Epithelial cell of proximal tubule (primary cell): Measurements from ENCODE around the gene PRR33. TPM values are rescaled to one million over a fixed set of nuclear protein-coding genes. Genes with fewer than 3 reads are reported as not detected.
"Not testable (repeated sequence)": the region's sequence is repeated elsewhere in the genome, so short reads cannot be mapped to it uniquely, and the experiment has no call there.

ENCODE experiments used
- DNase-seq: peaks from one replicate; pipeline ENCODE4 v3.0.0-alpha.2; 2011; ENCODE audit warnings: low read depth
- H3K4me3 ChIP-seq: 2 replicates; pipeline ENCODE4 v1.5.1; 2011; ENCODE audit warnings: low read depth, mild to moderate bottlenecking, low read length
- total RNA-seq: library from RNA; depleted of rRNA; stranded (reverse); fragments of >200 nt; gene quantifications from 2 replicates; pipeline ENCODE4 v1.2.3, GENCODE V29; 2015
- TF ChIP-seq, protein P1 (sequence below): conservative IDR thresholded peaks from 2 replicates; pipeline ENCODE4 v1.5.1; 2012; ENCODE audit warnings: low read depth, mild to moderate bottlenecking, low read length

The PRR33 gene
- total RNA-seq, 1 donor from 2014 or later = not detected

DNA sequence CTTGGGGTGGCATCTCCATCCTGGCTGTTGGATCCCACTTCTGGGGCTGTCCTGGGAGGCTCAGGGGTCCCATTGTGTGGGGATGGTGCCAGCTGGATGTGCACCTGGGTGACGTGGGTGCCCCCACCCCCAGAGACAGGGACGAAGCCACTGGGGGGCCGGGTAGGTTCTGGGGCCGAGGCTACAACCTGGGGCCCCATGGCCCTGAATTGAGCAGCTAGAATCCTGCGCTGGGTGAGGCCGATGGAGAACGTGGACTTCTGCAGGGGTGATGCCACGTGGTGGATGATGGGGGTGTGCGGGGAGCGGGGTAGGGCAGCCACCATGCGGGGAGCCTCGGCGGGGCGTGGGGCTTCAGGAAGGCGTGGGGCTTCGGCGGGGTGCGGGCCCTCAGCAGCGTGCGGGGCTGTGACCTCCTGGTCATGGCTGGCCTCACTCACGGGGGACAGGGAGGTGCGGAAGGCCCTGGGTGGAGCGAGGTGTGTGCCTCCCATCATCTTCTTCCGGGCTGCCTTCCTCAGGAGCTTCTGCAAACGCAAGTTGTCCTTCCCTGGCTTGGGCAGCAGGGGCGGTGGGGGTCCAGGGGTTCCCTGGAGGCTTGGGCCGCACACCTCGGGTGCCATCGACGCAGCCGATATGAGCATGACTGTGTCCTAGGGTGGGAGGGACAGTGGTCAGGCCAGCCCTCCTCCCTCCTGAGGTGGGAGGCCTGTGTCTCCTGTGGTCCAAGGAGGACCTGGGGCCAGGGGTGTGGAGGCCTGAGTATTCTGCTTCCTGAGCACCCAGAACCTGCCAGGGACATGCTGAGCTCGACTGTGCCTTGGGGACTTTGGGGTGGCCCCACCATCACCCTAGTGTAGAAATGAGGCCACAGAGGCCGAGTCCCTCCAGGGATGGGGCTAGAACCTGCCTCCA lies 1.5 kb downstream of the PRR33 start:
- no peak overlapping the region for H3K4me3 ChIP-seq
- DNase-seq = no peak
- TF ChIP-seq, protein P1, sequence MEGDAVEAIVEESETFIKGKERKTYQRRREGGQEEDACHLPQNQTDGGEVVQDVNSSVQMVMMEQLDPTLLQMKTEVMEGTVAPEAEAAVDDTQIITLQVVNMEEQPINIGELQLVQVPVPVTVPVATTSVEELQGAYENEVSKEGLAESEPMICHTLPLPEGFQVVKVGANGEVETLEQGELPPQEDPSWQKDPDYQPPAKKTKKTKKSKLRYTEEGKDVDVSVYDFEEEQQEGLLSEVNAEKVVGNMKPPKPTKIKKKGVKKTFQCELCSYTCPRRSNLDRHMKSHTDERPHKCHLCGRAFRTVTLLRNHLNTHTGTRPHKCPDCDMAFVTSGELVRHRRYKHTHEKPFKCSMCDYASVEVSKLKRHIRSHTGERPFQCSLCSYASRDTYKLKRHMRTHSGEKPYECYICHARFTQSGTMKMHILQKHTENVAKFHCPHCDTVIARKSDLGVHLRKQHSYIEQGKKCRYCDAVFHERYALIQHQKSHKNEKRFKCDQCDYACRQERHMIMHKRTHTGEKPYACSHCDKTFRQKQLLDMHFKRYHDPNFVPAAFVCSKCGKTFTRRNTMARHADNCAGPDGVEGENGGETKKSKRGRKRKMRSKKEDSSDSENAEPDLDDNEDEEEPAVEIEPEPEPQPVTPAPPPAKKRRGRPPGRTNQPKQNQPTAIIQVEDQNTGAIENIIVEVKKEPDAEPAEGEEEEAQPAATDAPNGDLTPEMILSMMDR = no peak

DNA sequence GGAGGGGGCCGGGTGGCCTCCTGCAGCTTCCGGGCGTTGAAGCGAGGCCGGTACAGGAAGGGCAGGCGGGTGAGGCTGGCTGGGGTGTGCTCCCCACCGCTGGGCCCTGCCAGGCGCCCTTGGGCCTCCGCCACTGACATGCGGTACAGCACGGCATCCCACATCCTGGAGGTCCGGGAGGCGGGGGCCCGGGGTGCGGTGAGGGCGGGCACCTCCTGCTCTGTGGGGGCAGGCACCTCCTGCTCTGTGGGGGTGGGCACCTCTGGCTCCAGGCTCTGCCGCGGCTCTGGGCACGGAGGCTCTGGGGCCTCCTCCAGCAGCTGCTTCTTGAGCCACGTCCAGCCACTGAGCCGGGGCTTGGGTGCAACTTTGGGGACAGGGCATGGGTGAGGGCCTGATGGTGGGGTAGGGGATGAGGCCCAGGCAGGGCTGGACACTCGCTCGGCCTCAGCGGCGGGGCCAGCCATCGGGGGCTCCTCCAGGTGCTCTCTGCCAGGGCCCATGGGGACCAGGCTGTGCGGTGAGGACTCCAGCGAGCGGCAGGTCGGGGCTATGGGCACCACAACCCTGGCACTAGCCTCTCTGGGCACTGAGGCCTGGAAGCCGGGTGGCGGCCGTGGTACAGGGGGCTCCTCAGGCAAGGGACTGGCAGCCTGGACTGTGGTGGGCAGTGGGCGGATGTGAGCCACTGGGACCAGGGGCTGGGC lies 2.3 kb downstream of the PRR33 start:
- DNase-seq = no peak
- H3K4me3 ChIP-seq = no peak overlapping the region
- TF ChIP-seq, protein P1 = no peak

DNA sequence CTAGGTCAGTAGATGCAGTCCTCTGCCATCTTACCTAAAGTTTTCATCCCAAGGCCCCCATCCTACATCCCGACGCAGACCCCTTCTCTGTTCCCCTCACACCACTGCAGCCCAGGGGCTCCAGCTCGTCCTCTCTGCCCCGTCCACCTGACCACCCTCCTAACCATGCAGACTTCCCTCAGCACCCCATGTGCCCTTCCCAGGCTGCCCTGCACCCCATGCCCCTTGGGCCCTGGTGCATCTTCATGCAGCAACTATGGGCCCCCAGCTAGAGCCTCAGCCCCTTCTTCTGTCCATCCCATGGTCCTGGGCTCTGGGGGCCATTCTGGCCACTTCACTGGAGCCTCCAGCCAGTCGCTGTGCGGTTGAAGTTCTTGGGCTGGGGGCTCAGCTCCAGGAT lies 2.9 kb downstream of the PRR33 start:
- no peak for DNase-seq
- TF ChIP-seq, protein P1 = no peak
- H3K4me3 ChIP-seq = no peak overlapping the region

DNA sequence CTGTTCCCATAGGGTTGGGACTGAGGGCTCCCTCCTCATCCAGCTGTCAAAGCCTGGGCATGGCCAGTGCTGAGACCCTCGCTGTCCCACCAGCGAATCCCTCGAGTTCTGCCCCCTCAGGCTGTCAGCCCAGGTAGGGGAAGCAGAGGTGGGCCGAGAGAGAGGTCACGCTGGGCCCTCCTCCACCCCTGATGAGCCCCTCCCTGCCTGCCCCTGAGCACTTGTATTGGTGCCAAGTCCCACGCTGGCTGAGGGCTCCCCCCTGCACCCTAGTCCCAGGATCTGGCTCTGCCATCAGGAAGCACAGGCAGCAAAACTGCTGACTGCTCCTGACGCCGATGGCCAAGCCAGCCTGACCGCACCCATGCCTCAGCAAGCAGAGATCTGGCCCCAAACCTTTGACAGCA lies 3.3 kb downstream of the PRR33 start:
- H3K4me3 ChIP-seq = no peak overlapping the region
- TF ChIP-seq, protein P1 = no peak

DNA sequence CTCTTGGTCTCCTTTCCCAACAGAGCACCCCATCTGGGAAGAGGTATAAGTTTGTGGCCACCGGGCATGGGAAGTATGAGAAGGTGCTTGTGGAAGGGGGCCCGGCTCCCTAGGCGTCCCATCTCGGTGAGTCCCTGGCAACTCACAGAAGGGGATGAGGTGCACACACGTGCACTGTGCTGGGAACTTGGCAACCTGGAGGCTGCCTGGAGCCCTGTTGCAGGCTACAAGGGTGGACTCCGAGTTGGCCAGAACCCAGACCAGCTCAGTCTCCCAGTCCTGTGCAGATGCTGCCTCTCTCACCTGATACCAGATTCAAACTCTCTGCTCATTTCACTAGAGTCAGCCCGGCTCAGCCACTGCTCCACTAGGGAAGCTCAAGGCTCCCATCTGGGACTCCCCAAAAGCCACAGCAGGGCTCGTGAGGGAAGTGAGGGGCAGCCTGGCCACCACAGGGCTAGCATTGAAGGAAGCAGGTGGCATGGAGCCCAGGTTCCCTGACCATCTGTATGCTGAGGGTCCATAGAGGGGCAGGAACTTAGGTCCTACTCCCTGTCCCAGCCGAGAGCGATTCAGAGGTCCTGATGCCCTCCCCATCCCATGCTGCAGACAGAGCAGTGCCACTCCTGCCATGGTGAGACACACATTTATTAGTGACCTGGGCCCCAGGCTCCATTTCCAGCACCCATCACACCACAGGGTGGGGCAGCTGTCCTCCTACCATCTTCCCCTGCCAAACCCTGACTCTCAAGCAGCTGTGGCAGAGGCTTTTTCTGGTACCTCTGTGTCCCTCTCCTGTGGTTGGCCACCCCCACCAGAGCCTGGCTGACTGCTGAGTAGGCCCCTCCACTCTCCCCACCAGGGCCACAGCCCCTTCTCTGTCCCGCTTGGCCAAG lies 4.0 kb downstream of the PRR33 start:
- TF ChIP-seq, protein P1 = no peak
- no peak for DNase-seq
- H3K4me3 ChIP-seq = no peak overlapping the region

More for the DNA sequence above, 3.3 kb downstream of the PRR33 start:
- no peak for DNase-seq

DNA sequence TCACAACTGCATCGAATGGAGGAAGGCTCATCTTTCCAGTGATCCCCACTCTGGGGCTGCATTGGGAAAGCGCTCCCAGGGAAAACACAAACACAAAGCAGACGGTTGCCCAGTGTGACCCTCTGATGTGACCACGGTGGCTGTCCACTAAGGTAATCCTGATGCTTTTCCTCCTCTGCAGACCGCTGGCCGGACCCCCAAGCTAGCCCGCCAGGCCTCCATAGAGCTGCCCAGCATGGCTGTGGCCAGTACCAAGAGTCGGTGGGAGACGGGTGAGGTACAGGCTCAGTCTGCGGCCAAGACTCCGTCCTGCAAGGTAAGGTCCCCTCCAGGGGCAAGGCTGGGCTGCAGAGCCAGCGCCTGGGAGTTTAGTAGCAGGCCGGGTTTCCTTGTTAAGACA lies 5.1 kb downstream of the PRR33 start:
- DNase-seq, H3K4me3 ChIP-seq: not testable (repeated sequence)

DNA sequence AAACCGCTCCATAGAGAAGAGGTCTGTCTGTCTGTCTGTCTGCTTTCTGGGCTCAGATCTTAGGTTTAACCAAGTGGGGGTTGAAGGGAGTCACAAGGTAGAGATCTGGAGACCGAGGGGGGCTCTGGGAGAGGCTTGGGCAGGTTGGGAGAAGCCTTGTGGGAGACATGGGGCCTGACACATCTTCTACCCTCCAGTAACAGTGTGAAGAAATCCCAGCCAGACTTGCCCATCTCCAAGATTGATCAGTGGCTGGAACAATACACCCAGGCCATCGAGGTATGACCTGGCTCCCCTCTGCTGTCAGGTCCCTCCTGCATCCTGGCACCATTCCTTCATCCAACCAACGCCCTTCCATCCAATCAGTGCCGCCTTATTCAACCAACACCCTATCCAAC lies 7.4 kb downstream of the PRR33 start:
- no peak overlapping the region for H3K4me3 ChIP-seq
- TF ChIP-seq, protein P1 = no peak
- DNase-seq = no peak
